Measurements from ENCODE around the gene HS6ST1.
A peak's percentile ranks its signal among the peaks of the same experiment; 100 is the strongest.

The HS6ST1 gene

DNA sequence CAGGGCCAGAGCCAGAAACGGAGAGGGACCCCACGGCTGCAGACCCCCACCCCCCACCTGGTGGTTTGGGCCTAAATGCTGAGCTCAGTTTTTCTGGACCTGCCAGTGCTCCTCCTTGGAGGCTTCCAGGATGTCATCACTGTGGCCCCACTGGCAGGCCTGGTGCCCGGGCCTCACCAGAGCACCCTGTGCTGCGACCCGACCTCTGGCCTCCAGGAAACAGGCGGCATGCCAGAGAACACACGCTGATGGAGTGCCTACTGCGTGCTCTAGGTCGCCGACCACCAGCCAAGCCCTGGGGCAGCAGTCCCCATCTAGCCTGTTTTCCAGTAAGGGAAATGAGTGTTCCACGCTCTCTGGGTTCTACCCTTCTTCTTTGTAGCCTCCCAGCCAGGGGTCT is 33.8 kb downstream of the HS6ST1 start:
- Histone ChIP-seq H3K27ac (no peak overlapping the region), H3K4me3 (no peak overlapping the region)
- TF ChIP-seq, protein P1, sequence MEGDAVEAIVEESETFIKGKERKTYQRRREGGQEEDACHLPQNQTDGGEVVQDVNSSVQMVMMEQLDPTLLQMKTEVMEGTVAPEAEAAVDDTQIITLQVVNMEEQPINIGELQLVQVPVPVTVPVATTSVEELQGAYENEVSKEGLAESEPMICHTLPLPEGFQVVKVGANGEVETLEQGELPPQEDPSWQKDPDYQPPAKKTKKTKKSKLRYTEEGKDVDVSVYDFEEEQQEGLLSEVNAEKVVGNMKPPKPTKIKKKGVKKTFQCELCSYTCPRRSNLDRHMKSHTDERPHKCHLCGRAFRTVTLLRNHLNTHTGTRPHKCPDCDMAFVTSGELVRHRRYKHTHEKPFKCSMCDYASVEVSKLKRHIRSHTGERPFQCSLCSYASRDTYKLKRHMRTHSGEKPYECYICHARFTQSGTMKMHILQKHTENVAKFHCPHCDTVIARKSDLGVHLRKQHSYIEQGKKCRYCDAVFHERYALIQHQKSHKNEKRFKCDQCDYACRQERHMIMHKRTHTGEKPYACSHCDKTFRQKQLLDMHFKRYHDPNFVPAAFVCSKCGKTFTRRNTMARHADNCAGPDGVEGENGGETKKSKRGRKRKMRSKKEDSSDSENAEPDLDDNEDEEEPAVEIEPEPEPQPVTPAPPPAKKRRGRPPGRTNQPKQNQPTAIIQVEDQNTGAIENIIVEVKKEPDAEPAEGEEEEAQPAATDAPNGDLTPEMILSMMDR (IDR thresholded peaks at IDR 0.05): no peak
- no peak for DNase-seq (ENCODE audit: low spot score)

DNA sequence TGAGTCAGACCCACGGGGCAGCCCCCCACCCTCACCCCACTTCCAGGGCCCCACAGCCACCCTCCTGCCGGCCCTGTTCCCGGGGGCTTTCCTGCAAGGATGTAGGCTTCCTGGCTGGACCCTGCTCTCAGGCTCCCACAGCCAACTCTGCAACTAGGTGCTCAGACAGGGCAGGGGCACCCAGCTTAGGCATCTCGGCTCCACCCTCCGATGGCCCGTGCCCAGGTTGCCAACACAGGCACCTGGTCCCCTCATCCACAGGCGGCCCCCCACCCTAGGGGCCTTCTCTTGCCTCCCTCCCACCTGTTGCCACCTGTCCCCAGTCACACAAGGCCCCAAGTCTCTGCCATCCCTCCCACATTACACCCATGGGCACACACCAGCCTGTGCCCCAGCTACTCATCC is 34.6 kb downstream of the HS6ST1 start:
- Histone ChIP-seq H3K4me3 (no peak overlapping the region), H3K27ac (no peak overlapping the region)
- TF ChIP-seq, protein P1 (IDR thresholded peaks at IDR 0.05): no peak
- no peak for DNase-seq (ENCODE audit: low spot score)

DNA sequence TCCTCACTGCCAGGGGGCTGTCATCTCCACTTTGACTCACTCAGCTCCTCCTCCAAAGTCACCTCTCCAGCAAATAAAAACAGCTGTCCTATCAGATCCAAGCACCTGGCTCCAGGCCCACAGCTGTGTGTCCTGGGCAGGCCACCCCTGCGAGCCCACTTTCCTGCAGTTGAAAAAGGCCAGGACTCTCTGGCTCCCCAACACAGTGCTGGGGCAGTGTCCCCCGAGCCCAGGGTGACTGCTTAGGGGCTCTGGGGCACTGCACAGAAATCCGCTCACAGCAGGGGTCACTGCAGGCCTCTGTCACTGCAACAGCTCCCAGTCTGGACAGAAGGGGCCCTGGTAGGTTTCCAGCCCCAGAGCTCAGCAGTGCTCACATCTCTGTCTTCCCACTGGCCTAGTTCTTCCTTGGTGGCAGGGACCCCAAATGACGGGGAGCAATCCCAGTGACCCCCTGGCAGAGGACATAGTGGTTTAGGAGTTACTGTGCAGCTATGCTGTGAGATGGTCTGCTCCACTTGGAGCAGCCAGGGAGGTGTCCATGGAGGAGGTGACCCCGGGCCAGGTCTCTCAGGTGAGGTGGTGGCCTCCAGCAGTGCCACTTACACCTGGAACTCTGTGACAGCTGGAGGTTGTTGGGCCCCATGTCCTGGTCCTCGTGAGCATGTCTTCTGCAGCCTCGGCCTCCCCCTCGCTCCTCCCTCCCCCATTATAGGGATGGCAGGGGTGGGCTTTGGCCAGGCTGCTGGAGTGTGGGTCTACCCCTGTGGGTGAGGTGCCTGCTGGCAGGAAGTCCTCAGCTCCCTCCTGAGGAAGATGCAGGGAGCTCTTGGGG is 35.5 kb downstream of the HS6ST1 start:
- Histone ChIP-seq H3K4me3 (no peak overlapping the region), H3K27ac (peak overlapping the region in 1 of 2 donors; percentile 54)
- no peak for DNase-seq (ENCODE audit: low spot score)
- TF ChIP-seq, protein P1 (IDR thresholded peaks at IDR 0.05): no peak

DNA sequence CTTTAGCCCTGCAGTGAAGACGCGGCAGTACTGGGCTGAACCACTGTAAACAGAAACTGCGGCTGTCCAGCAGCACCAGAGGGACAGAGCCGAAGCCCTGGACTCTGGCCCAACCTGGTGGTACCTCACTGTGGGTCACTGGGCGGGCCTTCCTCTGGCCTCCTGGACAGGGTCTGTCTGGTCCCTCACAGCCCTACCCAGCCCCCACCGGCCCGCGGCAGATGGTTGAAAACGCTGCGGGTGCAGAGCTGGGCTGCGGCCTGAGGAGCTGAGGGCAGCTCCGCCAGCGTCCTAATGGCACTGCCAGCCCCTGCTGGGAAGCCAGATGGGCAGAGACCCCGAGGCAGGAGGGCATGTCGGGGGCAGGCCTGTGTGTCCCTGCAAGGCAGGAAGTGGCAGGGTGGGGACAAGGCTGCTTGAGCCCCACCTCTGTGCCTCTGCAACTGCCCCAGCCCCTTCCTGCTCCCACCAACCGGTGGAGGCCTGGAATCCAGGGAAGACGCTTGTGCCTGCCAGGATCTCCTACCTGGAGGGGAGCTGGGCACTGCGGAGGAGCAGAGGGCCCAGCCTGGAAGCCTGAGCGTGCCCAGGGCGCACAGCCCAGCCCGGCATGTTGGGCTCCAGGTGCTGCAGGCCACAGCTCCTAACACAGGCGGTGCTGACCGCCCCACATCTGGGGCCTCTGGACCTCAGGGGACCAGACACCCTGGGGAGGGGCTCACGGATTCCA is 36.3 kb downstream of the HS6ST1 start:
- Histone ChIP-seq H3K4me3 (peak overlapping the region; percentile 31), H3K27ac (peak overlapping the region in 1 of 2 donors; percentile 54)
- TF ChIP-seq, protein P1 (IDR thresholded peaks at IDR 0.05): no peak
- no peak for DNase-seq (ENCODE audit: low spot score)

DNA sequence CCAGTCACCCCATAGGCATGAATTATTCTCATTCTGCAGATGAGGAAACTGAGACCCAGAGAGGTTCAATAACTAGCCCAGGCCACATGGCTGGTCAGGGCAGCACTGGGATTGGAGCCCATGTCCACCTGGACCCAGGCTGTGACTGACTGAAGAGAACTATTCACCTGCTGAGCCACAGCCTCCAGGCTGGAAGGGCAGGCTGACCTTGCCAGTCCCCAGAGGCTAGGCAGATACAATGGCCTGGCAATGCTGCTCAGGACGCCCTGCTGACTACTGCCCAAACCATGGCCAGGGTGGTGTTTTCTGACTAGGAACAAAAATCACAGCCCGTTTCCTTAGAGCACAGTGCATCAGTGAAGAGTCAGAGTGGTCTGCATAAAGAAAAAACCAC is 36.8 kb downstream of the HS6ST1 start:
- Histone ChIP-seq H3K4me3 (no peak overlapping the region), H3K27ac (peak overlapping the region in 1 of 2 donors; percentile 54)
- no peak for DNase-seq (ENCODE audit: low spot score)
- TF ChIP-seq, protein P1 (IDR thresholded peaks at IDR 0.05): no peak

DNA sequence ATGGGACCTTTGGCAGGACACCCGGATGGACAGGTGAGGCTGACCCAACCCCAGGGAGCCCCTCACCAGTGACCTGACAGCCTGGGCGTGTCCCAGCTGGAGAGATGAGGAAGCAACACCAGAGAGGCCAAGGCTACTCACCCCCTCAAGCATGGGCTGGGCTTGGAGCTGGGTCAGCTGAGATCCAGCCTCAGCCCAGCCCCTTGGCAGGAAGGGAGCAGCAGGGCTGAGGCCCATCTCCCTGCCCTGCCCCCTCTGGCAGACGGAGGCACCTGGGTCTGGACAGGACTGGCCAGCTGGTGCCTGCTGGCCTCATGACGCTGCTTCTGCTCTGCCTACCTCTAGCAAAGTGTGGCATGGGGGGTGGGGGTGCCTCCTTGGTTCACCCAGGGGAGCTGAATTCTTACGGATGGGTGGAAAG is 37.8 kb downstream of the HS6ST1 start:
- DNase-seq (ENCODE audit: low spot score): no peak
- H3K27ac ChIP-seq: peak overlapping the region in 1 of 2 donors; percentile 56
- no peak overlapping the region for H3K4me3 ChIP-seq
- TF ChIP-seq, protein P1 (IDR thresholded peaks at IDR 0.05): no peak
